ENCODE results near the gene ZCCHC4. TPM values are rescaled to one million over a fixed set of nuclear protein-coding genes. Genes with fewer than 3 reads are reported as not detected.
A peak's percentile ranks its signal among the peaks of the same experiment; 100 is the strongest.

ZCCHC4 gene
- total RNA-seq, 1 donor from 2014 or later: 11.2 TPM

DNA sequence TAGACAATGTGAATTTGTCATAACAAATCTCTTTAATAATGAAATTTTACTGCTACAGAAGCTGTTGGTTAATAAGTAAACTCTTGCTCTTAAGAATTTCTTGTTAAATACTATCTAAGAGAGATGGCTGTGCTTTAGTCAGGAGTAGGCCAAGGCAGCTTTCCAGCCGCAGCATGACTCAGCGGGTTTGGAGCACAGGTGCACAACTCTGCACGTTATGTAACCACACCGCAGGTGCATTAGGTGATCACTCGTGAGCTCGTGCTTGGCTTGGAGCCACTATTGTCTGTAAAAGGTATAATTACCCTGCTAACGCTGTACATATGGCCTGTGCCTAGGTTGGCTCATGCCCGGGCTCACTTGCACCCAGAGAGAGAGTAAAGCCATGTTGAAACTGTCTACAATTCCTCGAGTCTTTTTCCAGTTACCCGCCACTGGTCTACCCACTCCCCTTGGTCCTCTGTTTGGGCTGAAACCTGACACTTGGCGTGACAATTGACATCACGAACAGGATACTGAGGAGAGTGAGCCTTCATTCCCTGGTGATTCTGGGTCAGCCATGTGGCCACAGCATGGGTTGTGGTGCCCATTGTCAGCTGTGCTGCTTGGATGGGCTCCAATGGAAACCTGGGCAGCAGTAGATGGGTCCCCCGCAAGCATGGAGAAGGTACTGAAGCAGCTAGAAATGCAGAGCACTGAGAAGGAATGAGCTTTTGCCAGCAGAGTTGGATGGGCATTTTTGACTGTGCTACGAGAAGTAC is 46.1 kb downstream of the ZCCHC4 start:
- DNase-seq (ENCODE audit: extremely low spot score, unreplicated experiment): no peak
- peaks cover 13% of the 10 kb centered on the region for H3K36me3 Mint-ChIP-seq
- no peak overlapping the region for H3K4me3 Mint-ChIP-seq
- no peak overlapping the region for H3K27ac Mint-ChIP-seq
- no peaks in the 10 kb centered on the region for H3K9me3 Mint-ChIP-seq
- H3K27me3 Mint-ChIP-seq: no peaks in the 10 kb centered on the region
- H3K4me1 Mint-ChIP-seq (ENCODE audit: unreplicated experiment): no peaks in the 10 kb centered on the region
- TF ChIP-seq, protein P1, sequence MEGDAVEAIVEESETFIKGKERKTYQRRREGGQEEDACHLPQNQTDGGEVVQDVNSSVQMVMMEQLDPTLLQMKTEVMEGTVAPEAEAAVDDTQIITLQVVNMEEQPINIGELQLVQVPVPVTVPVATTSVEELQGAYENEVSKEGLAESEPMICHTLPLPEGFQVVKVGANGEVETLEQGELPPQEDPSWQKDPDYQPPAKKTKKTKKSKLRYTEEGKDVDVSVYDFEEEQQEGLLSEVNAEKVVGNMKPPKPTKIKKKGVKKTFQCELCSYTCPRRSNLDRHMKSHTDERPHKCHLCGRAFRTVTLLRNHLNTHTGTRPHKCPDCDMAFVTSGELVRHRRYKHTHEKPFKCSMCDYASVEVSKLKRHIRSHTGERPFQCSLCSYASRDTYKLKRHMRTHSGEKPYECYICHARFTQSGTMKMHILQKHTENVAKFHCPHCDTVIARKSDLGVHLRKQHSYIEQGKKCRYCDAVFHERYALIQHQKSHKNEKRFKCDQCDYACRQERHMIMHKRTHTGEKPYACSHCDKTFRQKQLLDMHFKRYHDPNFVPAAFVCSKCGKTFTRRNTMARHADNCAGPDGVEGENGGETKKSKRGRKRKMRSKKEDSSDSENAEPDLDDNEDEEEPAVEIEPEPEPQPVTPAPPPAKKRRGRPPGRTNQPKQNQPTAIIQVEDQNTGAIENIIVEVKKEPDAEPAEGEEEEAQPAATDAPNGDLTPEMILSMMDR (conservative IDR thresholded peaks at IDR 0.05): no peak

DNA sequence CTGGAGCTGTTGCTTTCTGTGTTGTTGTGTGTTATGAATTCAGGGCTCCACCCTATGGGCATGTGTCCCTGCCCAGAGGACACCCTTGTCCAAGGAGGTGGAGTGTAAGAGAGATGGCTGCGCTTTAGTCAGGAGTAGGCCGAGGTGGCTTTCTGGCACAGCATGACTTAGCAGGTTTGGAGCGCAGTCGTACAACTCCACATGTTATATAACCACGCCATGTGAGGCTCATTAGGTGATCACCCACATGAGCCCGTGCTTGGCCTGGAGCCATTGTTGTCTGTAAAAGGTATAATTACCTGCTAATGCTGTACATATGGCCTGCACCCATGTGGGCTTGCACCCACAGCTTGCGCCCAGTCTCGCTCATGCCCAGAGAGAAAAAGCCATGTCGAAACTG is 48.7 kb downstream of the ZCCHC4 start:
- no peaks in the 10 kb centered on the region for H3K27me3 Mint-ChIP-seq
- H3K27ac Mint-ChIP-seq: no peak overlapping the region
- H3K4me1 Mint-ChIP-seq (ENCODE audit: unreplicated experiment): no peaks in the 10 kb centered on the region
- no peak overlapping the region for H3K4me3 Mint-ChIP-seq
- peaks cover 13% of the 10 kb centered on the region for H3K36me3 Mint-ChIP-seq
- H3K9me3 Mint-ChIP-seq: no peaks in the 10 kb centered on the region
- DNase-seq (ENCODE audit: extremely low spot score, unreplicated experiment): no peak
- TF ChIP-seq, protein P1 (conservative IDR thresholded peaks at IDR 0.05): no peak

DNA sequence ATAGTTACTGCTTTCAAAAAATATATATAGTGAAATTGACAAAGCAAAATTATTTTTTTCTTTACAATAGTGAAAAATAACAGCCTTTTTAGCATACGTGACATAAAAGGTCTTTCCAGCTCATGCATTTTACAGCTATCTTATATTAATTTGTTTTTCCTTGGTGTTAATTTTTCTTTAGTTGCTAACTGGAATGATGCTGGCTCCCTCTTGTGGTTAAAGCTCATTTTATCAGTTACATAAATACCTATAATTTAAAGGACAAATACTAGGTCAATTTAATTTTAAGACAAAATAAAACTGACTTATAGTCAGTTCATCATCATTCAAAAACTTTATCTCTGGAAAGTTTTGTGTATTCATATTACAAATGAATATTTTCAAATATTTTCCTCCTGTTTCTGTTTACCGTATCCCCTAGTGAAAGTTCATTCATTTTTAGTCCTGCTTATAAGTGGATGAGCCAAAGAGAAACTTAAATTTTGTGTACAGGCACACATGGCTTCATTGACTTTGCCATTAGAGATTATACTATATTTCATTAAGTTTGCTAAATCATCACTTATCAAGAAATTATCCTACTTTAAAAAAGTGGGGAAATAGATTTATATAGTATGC is 54.5 kb downstream of the ZCCHC4 start:
- TF ChIP-seq, protein P1 (conservative IDR thresholded peaks at IDR 0.05): peak; percentile 88
- Mint-ChIP-seq H3K27ac (no peak overlapping the region), H3K36me3 (no peaks in the 10 kb centered on the region), H3K27me3 (no peaks in the 10 kb centered on the region), H3K4me3 (no peak overlapping the region), H3K9me3 (no peaks in the 10 kb centered on the region), H3K4me1 (ENCODE audit: unreplicated experiment) (no peaks in the 10 kb centered on the region)
- no peak for DNase-seq (ENCODE audit: extremely low spot score, unreplicated experiment)

DNA sequence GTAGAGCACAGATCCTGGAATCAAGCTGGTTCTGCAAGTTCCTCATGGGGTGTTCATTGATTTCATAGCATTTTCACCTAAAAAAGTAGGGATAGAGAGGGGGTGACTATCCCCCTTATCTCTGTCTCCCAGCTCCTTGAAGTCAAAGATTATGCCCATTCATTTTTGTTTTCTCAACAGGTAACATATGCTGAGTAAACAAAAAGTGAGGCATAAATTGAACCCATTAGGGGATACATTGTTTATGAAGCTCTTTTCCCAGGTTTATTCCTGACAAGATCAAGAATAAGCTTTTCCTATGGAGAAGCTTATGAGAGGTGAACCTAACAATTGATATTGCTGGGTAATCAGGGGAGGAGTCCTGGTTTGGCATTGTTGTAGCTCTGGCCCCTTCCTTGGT is 55.3 kb downstream of the ZCCHC4 start:
- TF ChIP-seq, protein P1 (conservative IDR thresholded peaks at IDR 0.05): no peak
- no peak for DNase-seq (ENCODE audit: extremely low spot score, unreplicated experiment)
- Mint-ChIP-seq H3K9me3 (no peaks in the 10 kb centered on the region), H3K27ac (no peak overlapping the region), H3K4me3 (no peak overlapping the region), H3K4me1 (ENCODE audit: unreplicated experiment) (no peaks in the 10 kb centered on the region), H3K27me3 (no peaks in the 10 kb centered on the region), H3K36me3 (no peaks in the 10 kb centered on the region)

DNA sequence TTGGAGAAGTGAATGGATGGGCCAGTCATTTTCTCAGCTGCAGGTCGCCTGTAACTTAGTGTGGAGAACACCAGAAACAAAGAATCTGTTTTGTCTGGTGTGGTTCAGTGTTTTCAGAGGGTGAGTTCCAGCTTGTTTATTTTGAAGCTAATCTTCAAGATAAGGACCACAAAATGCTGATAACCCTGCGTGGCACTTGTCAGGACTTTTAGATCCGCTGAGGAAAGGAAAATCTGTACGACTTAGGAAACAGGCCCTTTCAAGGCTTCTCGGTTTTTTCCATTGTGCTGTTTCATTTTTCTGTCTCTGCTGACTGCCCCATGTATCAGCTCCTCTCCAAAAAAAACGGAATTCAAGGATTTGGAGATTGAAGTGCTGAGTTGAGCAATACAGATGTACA is 55.7 kb downstream of the ZCCHC4 start:
- H3K36me3 Mint-ChIP-seq: no peaks in the 10 kb centered on the region
- H3K27ac Mint-ChIP-seq: no peak overlapping the region
- H3K4me1 Mint-ChIP-seq (ENCODE audit: unreplicated experiment): no peaks in the 10 kb centered on the region

More for the DNA sequence above, 55.7 kb downstream of the ZCCHC4 start:
- TF ChIP-seq, protein P1 (conservative IDR thresholded peaks at IDR 0.05): no peak
- Mint-ChIP-seq H3K27me3 (no peaks in the 10 kb centered on the region), H3K4me3 (no peak overlapping the region), H3K9me3 (no peaks in the 10 kb centered on the region)
- DNase-seq (ENCODE audit: extremely low spot score, unreplicated experiment): no peak

Data from type B pancreatic cell (in vitro differentiated cells).